GM12878 (cell line): Measurements from ENCODE around the gene AGER.

Source experiments
- BHLHE40 ChIP-seq, 2 experiments: fragments of 450-650 bp in 1 of 2; IDR thresholded peaks; 2 replicates each; pipeline ENCODE4 v1.6.1; 2011 to 2017; ENCODE audit warnings: low read depth in 2 of 2, borderline replicate concordance in 1 of 2, improper control_type of control experiment in 1 of 2, low read length in 1 of 2, mild to moderate bottlenecking in 1 of 2
- CBX3 ChIP-seq: fragments of 200-600 bp; sonication (generic); IDR thresholded peaks from 2 replicates; pipeline ENCODE4 v1.6.1; 2016; ENCODE audit warnings: low read depth, borderline replicate concordance
- CHD1 ChIP-seq: IDR thresholded peaks from 2 replicates; pipeline ENCODE4 v1.6.1; 2012; ENCODE audit warnings: low read depth, low read length, improper control_type of control experiment
- CTCF ChIP-seq, 3 experiments: IDR thresholded peaks in 2 of 3; conservative IDR thresholded peaks in 1 of 3; 2 replicates each; pipeline ENCODE4 v1.5.1; 2011; ENCODE audit warnings: low read depth in 3 of 3, low read length in 3 of 3, mild to moderate bottlenecking in 3 of 3, control low read depth in 2 of 3, moderate library complexity in 2 of 3, inconsistent platforms in 1 of 3, mixed read lengths in 1 of 3; ENCODE audit not compliant: control insufficient read depth in 2 of 3, insufficient read depth in 1 of 3; ENCODE audit errors: extremely low read depth in 1 of 3
- EED ChIP-seq: sonication (generic); IDR thresholded peaks from 2 replicates; pipeline ENCODE4 v1.6.1; 2016; ENCODE audit warnings: antibody characterized with exemption, low read depth
- NFIC ChIP-seq: IDR thresholded peaks from 2 replicates; pipeline ENCODE4 v1.6.1; 2012; ENCODE audit warnings: low read depth, mild to moderate bottlenecking, inconsistent platforms, low read length, moderate library complexity
- POLR2A ChIP-seq: IDR thresholded peaks from 2 replicates; pipeline ENCODE4 v1.6.1; 2011; ENCODE audit warnings: low read depth, mild to moderate bottlenecking, low read length
- POLR2AphosphoS5 ChIP-seq: IDR thresholded peaks from 2 replicates; pipeline ENCODE4 v1.6.1; 2011; ENCODE audit warnings: mild to moderate bottlenecking, low read length, inconsistent platforms
- RFX5 ChIP-seq: IDR thresholded peaks from 2 replicates; pipeline ENCODE4 v1.6.1; 2011; ENCODE audit warnings: low read depth, low read length, improper control_type of control experiment

GRCh38 chr6:32214126-32214525, 30.1 kb upstream of the AGER start:
- TF ChIP-seq EED (no peak), POLR2A (no peak), CBX3 (no peak), CTCF (IDR thresholded peaks at IDR 0.05 in 2 of 3, conservative IDR thresholded peaks at IDR 0.05 in 1 of 3; ENCODE audit: control insufficient read depth in 2 of 3, extremely low read depth in 1 of 3, insufficient read depth in 1 of 3, low read depth in 3 of 3, low read length in 3 of 3) (no peak), RFX5 (no peak), CHD1 (no peak), BHLHE40 (IDR thresholded peaks at IDR 0.05; ENCODE audit: borderline replicate concordance in 1 of 2, low read depth in 2 of 2, low read length in 1 of 2) (no peak), NFIC (no peak), POLR2AphosphoS5 (no peak)
